H7 (cell line): ENCODE data around the gene GPR42. TPM values are rescaled to one million over a fixed set of nuclear protein-coding genes. Genes with fewer than 3 reads are reported as not detected.

Experiments
- DNase-seq: peaks from one replicate; pipeline ENCODE4 v3.0.0; 2012
- H3K27me3 ChIP-seq: 2 replicates; pipeline ENCODE4 v1.6.0; 2011; ENCODE audit warnings: mild to moderate bottlenecking, low read length; ENCODE audit not compliant: control insufficient read depth, insufficient read depth
- H3K36me3 ChIP-seq: replicated peaks from 2 replicates; pipeline ENCODE4 v1.5.1; 2011; ENCODE audit warnings: low read length; ENCODE audit not compliant: control insufficient read depth, insufficient read depth
- H3K4me3 ChIP-seq: 2 replicates; pipeline ENCODE4 v1.5.1; 2011; ENCODE audit warnings: low read depth, mild to moderate bottlenecking, control low read depth, low read length, moderate library complexity; ENCODE audit not compliant: insufficient read depth
- total RNA-seq: library from RNA; depleted of rRNA; stranded (reverse); fragments of >200 nt; shearing (Covaris generic); gene quantifications from 2 replicates; pipeline ENCODE4 v1.2.3, GENCODE V29; 2014; rRNA removed

Gene GPR42
- not detected in 2 replicates for total RNA-seq

GRCh38 chr19:35370722-35371121 lies at the start of gene GPR42:
TSS of gene GPR42 (plus strand) at chr19:35371068. CDS start at chr19:35371360, 292 bp downstream.
- H3K4me3 ChIP-seq = no peak within 1 kb of the TSS
- no peaks in the 10 kb centered on the region for H3K36me3 ChIP-seq
- no peak for DNase-seq
- H3K27me3 ChIP-seq = no peaks in the 10 kb centered on the region

- Histone ChIP-seq H3K4me3 (no peak overlapping the region), H3K27me3 (no peaks in the 10 kb centered on the region), H3K36me3 (no peaks in the 10 kb centered on the region)
- no peak for DNase-seq
Measured at GRCh38 chr19:35321291-35321690, 49.6 kb upstream of the GPR42 start.

GRCh38 chr19:35322014-35322413 lies 48.9 kb upstream of the GPR42 start:
- DNase-seq = no peak
- Histone ChIP-seq H3K4me3 (no peak overlapping the region), H3K27me3 (no peaks in the 10 kb centered on the region), H3K36me3 (no peaks in the 10 kb centered on the region)

- no peaks in the 10 kb centered on the region for H3K27me3 ChIP-seq
- DNase-seq = peak; percentile 71
- no peaks in the 10 kb centered on the region for H3K36me3 ChIP-seq
- H3K4me3 ChIP-seq = no peak overlapping the region
Measured at GRCh38 chr19:35327642-35328041, 43.2 kb upstream of the GPR42 start.

- DNase-seq = peak; percentile 36
- H3K36me3 ChIP-seq = no peaks in the 10 kb centered on the region
- no peak within 1 kb of the TSS for H3K4me3 ChIP-seq
Measured at GRCh38 chr19:35328851-35329285, 42.0 kb upstream of the GPR42 start, which contains the start of gene CD22. TSS of gene CD22 (plus strand) at chr19:35329187. CDS start at chr19:35332041, 2,854 bp downstream.

GRCh38 chr19:35329323-35329722 lies 41.5 kb upstream of the GPR42 start:
- no peaks in the 10 kb centered on the region for H3K27me3 ChIP-seq
- H3K4me3 ChIP-seq = no peak overlapping the region
- no peak for DNase-seq
- no peaks in the 10 kb centered on the region for H3K36me3 ChIP-seq

More at GRCh38 chr19:35328851-35329285, 42.0 kb upstream of the GPR42 start, which contains the start of gene CD22:
- no peaks in the 10 kb centered on the region for H3K27me3 ChIP-seq

GRCh38 chr19:35330475-35330874 lies 40.4 kb upstream of the GPR42 start:
- H3K4me3 ChIP-seq = no peak overlapping the region
- DNase-seq = no peak
- H3K36me3 ChIP-seq = no peaks in the 10 kb centered on the region
- no peaks in the 10 kb centered on the region for H3K27me3 ChIP-seq

- Histone ChIP-seq H3K27me3 (no peaks in the 10 kb centered on the region), H3K4me3 (no peak overlapping the region)
- no peak for DNase-seq
Measured at GRCh38 chr19:35331551-35332214, 39.2 kb upstream of the GPR42 start.

GRCh38 chr19:35332817-35333216 lies 38.1 kb upstream of the GPR42 start:
- no peaks in the 10 kb centered on the region for H3K36me3 ChIP-seq
- H3K4me3 ChIP-seq = no peak overlapping the region
- DNase-seq = no peak
- H3K27me3 ChIP-seq = no peaks in the 10 kb centered on the region

More at GRCh38 chr19:35331551-35332214, 39.2 kb upstream of the GPR42 start:
- H3K36me3 ChIP-seq = no peaks in the 10 kb centered on the region

- no peaks in the 10 kb centered on the region for H3K36me3 ChIP-seq
- DNase-seq = no peak
- H3K27me3 ChIP-seq = no peaks in the 10 kb centered on the region
- no peak overlapping the region for H3K4me3 ChIP-seq
Measured at GRCh38 chr19:35334144-35334753, 36.6 kb upstream of the GPR42 start.

GRCh38 chr19:35336166-35336955 lies 34.5 kb upstream of the GPR42 start:
- H3K4me3 ChIP-seq = no peak overlapping the region
- no peaks in the 10 kb centered on the region for H3K27me3 ChIP-seq
- DNase-seq = no peak
- H3K36me3 ChIP-seq = no peaks in the 10 kb centered on the region

GRCh38 chr19:35337097-35337983 lies 33.5 kb upstream of the GPR42 start:
- no peaks in the 10 kb centered on the region for H3K27me3 ChIP-seq
- no peaks in the 10 kb centered on the region for H3K36me3 ChIP-seq
- DNase-seq = peak; percentile 35
- H3K4me3 ChIP-seq = no peak overlapping the region

- DNase-seq = no peak
- no peak overlapping the region for H3K4me3 ChIP-seq
- no peaks in the 10 kb centered on the region for H3K36me3 ChIP-seq
- H3K27me3 ChIP-seq = no peaks in the 10 kb centered on the region
Measured at GRCh38 chr19:35337984-35338296, 32.9 kb upstream of the GPR42 start.

- no peaks in the 10 kb centered on the region for H3K27me3 ChIP-seq
- DNase-seq = no peak
- H3K4me3 ChIP-seq = no peak overlapping the region
- no peaks in the 10 kb centered on the region for H3K36me3 ChIP-seq
Measured at GRCh38 chr19:35340431-35340830, 30.4 kb upstream of the GPR42 start.
